GM18526 (cell line): Measurements from ENCODE around the gene SFMBT2.

Experiments
- POLR2A ChIP-seq: IDR thresholded peaks from 3 replicates; pipeline ENCODE4 v1.6.1; 2011; ENCODE audit not compliant: insufficient read length; ENCODE audit errors: extremely low read depth

Gene SFMBT2

GRCh38 chr10:7363700-7364099 lies 47.1 kb downstream of the SFMBT2 start:
- no peak for TF ChIP-seq POLR2A

- no peak for TF ChIP-seq POLR2A
These were observed 48.4 kb downstream of the SFMBT2 start for GRCh38 chr10:7362471-7362870.

- no peak for TF ChIP-seq POLR2A
These were observed 49.5 kb downstream of the SFMBT2 start for GRCh38 chr10:7361316-7361715.

- no peak for TF ChIP-seq POLR2A
These were observed 50.9 kb downstream of the SFMBT2 start for GRCh38 chr10:7359954-7360353.

- TF ChIP-seq POLR2A = no peak
These were observed 51.5 kb downstream of the SFMBT2 start for GRCh38 chr10:7359356-7359755.

GRCh38 chr10:7357193-7357592 lies 53.6 kb downstream of the SFMBT2 start:
- TF ChIP-seq POLR2A = no peak

- no peak for TF ChIP-seq POLR2A
These were observed 56.3 kb downstream of the SFMBT2 start for GRCh38 chr10:7354330-7355047.

- no peak for TF ChIP-seq POLR2A
These were observed 58.9 kb downstream of the SFMBT2 start for GRCh38 chr10:7351894-7352293.

- no peak for TF ChIP-seq POLR2A
These were observed 60.2 kb downstream of the SFMBT2 start for GRCh38 chr10:7350541-7351195.

- TF ChIP-seq POLR2A = no peak
These were observed 65.1 kb downstream of the SFMBT2 start for GRCh38 chr10:7345717-7346116.

GRCh38 chr10:7343040-7343439 lies 67.8 kb downstream of the SFMBT2 start:
- TF ChIP-seq POLR2A = no peak

- TF ChIP-seq POLR2A = no peak
These were observed 70.5 kb downstream of the SFMBT2 start for GRCh38 chr10:7340179-7340874.

- TF ChIP-seq POLR2A = no peak
These were observed 71.3 kb downstream of the SFMBT2 start for GRCh38 chr10:7339510-7339909.

- TF ChIP-seq POLR2A = no peak
These were observed 72.4 kb downstream of the SFMBT2 start for GRCh38 chr10:7338469-7338868.

- no peak for TF ChIP-seq POLR2A
These were observed 73.2 kb downstream of the SFMBT2 start for GRCh38 chr10:7337431-7338171.
